CD4-positive, alpha-beta T cell treated with Interleukin-21 for 1 hour (primary cell): Measurements from ENCODE around the gene FAM168B.

Experiments used
- DNase-seq: peaks from one replicate; pipeline ENCODE4 v3.0.0-alpha.2; 2020

The FAM168B gene

DNA sequence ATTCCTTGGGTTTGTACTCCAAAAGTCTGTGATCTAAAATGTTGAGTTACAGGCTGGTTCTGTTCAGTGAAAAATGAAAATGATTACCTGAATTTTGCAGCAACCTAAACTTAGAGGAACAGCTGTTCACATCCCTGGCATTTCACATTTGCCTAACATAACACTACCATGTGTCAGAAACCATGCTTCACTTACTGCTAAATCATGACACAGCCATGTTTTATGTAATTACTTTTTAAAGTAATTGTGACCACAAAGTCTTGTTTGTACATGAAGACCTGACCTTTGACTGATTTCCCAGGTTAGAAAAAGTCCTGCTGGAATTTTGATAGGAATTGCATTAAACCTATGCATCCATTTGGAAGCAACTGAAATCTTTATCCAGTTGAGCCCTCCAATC lies 79.1 kb downstream of the FAM168B start:
- DNase-seq = no peak

DNA sequence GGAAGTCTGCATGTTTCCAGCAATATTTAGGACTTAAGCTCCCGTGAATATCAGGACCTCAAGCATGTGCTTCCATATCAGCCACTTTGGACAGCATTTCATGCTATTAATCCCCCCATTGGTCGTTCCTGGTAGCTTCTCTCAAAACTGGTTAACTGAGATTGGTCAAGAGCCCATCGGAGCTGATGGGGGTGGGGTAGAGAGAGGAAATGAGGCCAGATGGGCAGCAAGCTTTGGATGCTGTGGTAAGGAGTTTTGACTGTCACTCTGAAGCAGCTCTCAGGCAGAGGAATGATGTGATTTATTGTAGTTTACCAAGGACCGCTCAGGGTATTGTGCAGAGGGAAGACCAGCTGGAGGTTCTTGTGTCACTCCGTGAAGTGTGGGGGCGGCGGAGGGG lies 81.8 kb downstream of the FAM168B start:
- no peak for DNase-seq

- DNase-seq = peak; percentile 4
Measured at GRCh38 chr2:131010566-131010965, 82.7 kb downstream of the FAM168B start.

DNA sequence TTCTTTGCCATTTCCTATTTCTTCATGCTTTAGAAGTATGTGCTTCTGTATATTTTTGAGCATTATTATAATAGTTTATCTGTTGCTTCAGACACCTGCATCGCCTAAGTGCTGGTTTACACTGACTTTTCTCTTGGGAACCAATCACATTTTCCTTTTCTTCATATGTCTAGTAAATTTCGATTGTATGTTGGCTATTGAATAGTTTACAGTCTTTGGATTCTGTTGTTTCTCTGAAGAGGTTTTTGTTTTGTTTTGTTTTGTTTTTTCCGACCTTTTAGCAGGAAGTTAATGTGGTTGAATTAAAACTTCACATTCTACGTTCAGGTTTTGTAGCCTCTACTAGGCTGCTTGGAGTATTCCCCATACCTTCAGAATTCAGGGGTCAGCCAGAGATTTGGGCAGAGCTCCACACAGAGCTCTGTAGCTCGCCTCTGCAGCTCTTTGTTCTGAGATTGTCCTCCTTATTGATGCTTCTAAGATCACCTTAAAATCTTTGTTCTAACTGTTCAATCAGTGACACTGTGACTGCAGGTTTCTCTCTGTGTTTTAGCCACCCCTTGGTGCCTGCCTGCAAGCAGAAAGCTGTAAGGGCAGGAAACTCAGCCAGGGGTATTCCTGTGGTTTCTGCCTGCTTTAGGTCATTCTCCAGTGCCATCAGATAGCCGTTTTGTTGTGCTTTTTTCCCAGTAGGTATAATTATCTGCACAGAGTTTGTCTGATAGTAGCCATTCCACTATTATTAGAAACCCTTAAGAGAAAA lies 83.4 kb downstream of the FAM168B start:
- DNase-seq = no peak

DNA sequence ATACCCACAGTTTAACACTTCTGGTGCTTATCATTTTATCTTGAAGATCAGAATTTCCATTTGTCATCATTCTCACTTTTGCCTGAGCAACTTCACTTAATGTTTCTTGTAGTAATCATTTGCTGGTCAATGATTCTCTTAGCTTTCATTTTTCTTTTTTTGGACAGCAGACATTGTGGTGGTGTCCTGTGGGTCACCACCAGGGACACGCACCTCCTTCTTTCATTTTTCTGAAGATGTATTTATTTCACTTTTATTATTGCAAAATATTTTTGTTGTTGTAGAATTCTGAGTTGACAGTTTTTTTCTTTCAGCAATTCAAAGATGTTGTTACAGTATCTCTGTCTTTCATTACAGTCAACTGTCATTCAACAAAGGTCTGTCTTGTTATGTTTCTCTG lies 84.3 kb downstream of the FAM168B start:
- no peak for DNase-seq

DNA sequence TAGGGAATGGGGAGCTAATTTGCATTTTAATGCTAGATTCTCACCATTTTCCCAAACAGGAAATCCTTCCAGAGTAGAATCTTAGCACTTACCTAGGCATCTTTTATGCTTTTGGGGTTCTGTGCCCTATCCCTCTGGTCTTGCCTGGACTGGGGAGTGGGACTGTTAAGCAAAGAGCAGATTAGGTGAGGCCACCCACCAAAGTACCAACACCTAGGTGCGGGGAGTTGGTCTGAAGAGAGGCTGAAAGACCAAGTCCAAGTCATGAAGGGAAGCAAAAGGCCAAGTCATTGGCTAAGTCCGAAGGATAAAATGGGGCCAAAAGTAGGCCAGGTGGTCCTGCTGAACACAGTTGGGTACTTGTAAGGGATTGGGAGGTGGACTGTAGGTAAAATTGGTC lies 86.7 kb downstream of the FAM168B start:
- DNase-seq = no peak

GRCh38 chr2:131005216-131005935 lies 87.9 kb downstream of the FAM168B start:
- no peak for DNase-seq

DNA sequence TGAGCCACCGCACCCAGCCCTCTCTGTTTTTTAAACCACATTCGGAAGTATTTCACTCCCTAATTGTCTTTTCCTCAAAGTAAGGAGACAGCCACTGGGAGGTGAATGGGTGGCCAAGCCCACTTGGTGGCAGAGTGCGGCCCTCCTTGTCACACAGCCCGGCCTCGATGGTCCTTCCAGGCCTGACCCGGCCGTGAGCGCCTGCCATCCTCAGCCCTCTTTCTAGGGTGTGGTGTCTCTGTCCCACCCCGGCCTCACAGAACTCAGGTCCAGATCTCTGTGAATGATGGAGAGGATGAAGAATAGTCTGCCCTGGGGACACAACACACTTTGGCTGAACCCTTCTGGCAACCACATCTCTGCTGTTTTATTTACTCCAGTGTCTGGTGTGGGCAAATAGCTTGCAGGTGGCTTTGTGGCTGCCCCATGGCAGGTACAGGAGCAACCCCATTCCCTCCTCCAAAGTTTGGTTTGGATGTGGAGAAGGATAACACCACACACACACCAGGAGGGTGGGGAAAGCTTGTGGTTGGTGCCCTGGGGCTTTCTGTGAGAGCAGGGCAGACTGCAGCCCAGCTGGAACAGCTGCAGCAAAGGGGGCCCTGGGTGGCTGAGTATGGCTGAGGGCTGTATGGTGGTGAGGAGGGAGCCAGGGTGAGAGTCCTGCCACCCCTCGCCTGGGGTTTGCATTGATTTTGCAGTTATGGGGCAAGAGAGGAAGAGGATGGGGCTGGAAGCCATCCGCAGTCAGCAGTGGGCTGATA lies 88.6 kb downstream of the FAM168B start:
- DNase-seq = no peak

- no peak for DNase-seq
Measured at GRCh38 chr2:130998561-130998960, 94.7 kb downstream of the FAM168B start.
